ENCODE results near the gene DRGX.

GRCh38 chr10:49344840-49345239 lies 51.0 kb downstream of the DRGX start:
- TF ChIP-seq POLR2AphosphoS5 (IDR thresholded peaks at IDR 0.05; ENCODE audit: borderline replicate concordance, low read depth, low read length) = no peak
- TF ChIP-seq EZH2 (IDR thresholded peaks at IDR 0.05) = no peak

Data from SK-N-MC (cell line).